ENCODE results near the gene MPPED1.

GRCh38 chr22:43400449-43400848 lies 11.4 kb upstream of the MPPED1 start:
- TF ChIP-seq CTCF (conservative IDR thresholded peaks at IDR 0.05; ENCODE audit: low read depth, low read length) = no peak
- no peak for TF ChIP-seq EZH2 (IDR thresholded peaks at IDR 0.05; ENCODE audit: borderline replicate concordance, low read depth, low read length, poor library complexity, severe bottlenecking)

Measured in A673 (cell line).